ENCODE measurements around the gene OTP. TPM values are rescaled to one million over a fixed set of nuclear protein-coding genes. Genes with fewer than 3 reads are reported as not detected.
A peak's percentile ranks its signal among the peaks of the same experiment; 100 is the strongest.
"Not testable (repeated sequence)": the region's sequence is repeated elsewhere in the genome, so short reads cannot be mapped to it uniquely, and the experiment has no call there.

The OTP gene
- total and polyA plus RNA-seq, 2 donors from 2014 or later = not detected

DNA sequence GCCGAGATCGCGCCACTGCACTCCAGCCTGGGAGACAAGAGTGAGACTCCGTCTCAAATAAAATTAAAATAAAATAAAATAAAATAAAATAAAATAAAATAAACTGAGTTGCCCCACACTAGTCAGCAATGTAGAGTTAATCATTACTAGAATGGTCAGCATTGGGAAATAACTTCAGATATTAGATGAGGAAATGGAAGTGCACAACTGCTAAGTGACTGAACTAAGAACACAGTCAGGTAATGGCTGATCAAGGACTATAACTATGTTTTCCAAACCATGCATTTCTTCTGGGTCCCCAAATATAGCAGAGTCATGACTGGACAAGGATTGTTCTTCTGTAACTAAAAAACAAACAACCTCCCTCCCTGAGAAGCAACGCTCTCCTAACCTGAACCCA is 17.1 kb downstream of the OTP start:
- Histone ChIP-seq H3K27me3 (ENCODE audit: control insufficient read depth, insufficient read depth, low read length) (peaks cover 26% of the 10 kb centered on the region), H3K36me3 (ENCODE audit: control insufficient read depth in 2 of 3, insufficient read depth in 3 of 3, low read length in 3 of 3) (no peaks in the 10 kb centered on the region), H3K9ac (ENCODE audit: low read length in 3 of 3) (no peak overlapping the region), H3K9me3 (ENCODE audit: control insufficient read depth in 2 of 3, insufficient read depth in 1 of 3, low read length in 3 of 3) (no peaks in the 10 kb centered on the region), H3K4me1 (ENCODE audit: control insufficient read depth in 2 of 3, insufficient read depth in 2 of 3, low read depth in 1 of 3, low read length in 3 of 3) (no peaks in the 10 kb centered on the region), H3K27ac (ENCODE audit: low read depth in 2 of 2, low read length in 2 of 2) (no peak overlapping the region), H3K4me3 (ENCODE audit: low read length in 3 of 3) (no peak overlapping the region)
- no peak for FAIRE-seq
- no peak for DNase-seq
- no peak for TF ChIP-seq CTCF (IDR thresholded peaks at IDR 0.05; ENCODE audit: borderline replicate concordance, extremely low read depth, insufficient read depth)
- intact Hi-C loops (cut with DNase I) = no loop called here

DNA sequence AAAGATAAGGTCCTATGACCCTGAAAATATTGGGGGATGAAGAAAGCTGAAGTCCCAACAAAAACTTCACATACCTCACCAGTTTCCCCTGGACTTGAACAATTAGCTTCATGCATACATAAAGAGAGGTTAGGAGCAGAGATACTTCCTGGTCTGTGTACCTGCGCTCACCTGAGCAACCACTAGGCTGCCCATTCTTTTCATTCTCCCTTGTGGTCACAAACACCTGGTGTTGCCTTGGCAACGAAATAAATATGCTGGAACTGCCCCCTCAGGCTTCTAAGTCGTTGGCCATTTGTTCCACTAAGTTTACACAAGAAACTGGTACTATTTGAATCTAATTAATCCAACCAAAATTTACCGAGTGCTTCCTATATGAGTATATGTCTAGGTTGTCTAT is 18.1 kb downstream of the OTP start:
- intact Hi-C loops (cut with DNase I) = no loop called here
- no peak for FAIRE-seq

GRCh38 chr5:77616920-77617319 is 21.6 kb downstream of the OTP start:
- H3K27me3 ChIP-seq (ENCODE audit: control insufficient read depth, insufficient read depth, low read length) = peaks cover 4% of the 10 kb centered on the region
- no peak for FAIRE-seq
- H3K4me1 ChIP-seq (ENCODE audit: control insufficient read depth in 2 of 3, insufficient read depth in 2 of 3, low read depth in 1 of 3, low read length in 3 of 3) = no peaks in the 10 kb centered on the region
- H3K9ac ChIP-seq (ENCODE audit: low read length in 3 of 3) = no peak overlapping the region
- H3K36me3 ChIP-seq (ENCODE audit: control insufficient read depth in 2 of 3, insufficient read depth in 3 of 3, low read length in 3 of 3) = no peaks in the 10 kb centered on the region
- H3K9me3 ChIP-seq (ENCODE audit: control insufficient read depth in 2 of 3, insufficient read depth in 1 of 3, low read length in 3 of 3) = no peaks in the 10 kb centered on the region
- TF ChIP-seq CTCF (IDR thresholded peaks at IDR 0.05; ENCODE audit: borderline replicate concordance, extremely low read depth, insufficient read depth) = no peak
- no peak overlapping the region for H3K27ac ChIP-seq (ENCODE audit: low read depth in 2 of 2, low read length in 2 of 2)
- DNase-seq = no peak
- H3K4me3 ChIP-seq (ENCODE audit: low read length in 3 of 3) = no peak overlapping the region
- intact Hi-C loops (cut with DNase I) = no loop called here

More for the DNA sequence above, 18.1 kb downstream of the OTP start:
- H3K4me1 ChIP-seq (ENCODE audit: control insufficient read depth in 2 of 3, insufficient read depth in 2 of 3, low read depth in 1 of 3, low read length in 3 of 3) = no peaks in the 10 kb centered on the region
- H3K27me3 ChIP-seq (ENCODE audit: control insufficient read depth, insufficient read depth, low read length) = peaks cover 17% of the 10 kb centered on the region
- H3K27ac ChIP-seq (ENCODE audit: low read depth in 2 of 2, low read length in 2 of 2) = no peak overlapping the region
- no peaks in the 10 kb centered on the region for H3K9me3 ChIP-seq (ENCODE audit: control insufficient read depth in 2 of 3, insufficient read depth in 1 of 3, low read length in 3 of 3)
- H3K9ac ChIP-seq (ENCODE audit: low read length in 3 of 3) = no peak overlapping the region
- peak; percentile 6 for TF ChIP-seq CTCF (IDR thresholded peaks at IDR 0.05; ENCODE audit: borderline replicate concordance, extremely low read depth, insufficient read depth)
- peak in 4 of 5 donors; percentile 59 to 88 (median 78) for DNase-seq
- H3K4me3 ChIP-seq (ENCODE audit: low read length in 3 of 3) = no peak overlapping the region
- H3K36me3 ChIP-seq (ENCODE audit: control insufficient read depth in 2 of 3, insufficient read depth in 3 of 3, low read length in 3 of 3) = no peaks in the 10 kb centered on the region

- H3K27ac ChIP-seq (ENCODE audit: low read depth in 2 of 2, low read length in 2 of 2); H3K4me1 ChIP-seq (ENCODE audit: control insufficient read depth in 2 of 3, insufficient read depth in 2 of 3, low read depth in 1 of 3, low read length in 3 of 3); H3K4me3 ChIP-seq (ENCODE audit: low read length in 3 of 3); FAIRE-seq; DNase-seq; H3K27me3 ChIP-seq (ENCODE audit: control insufficient read depth, insufficient read depth, low read length); H3K9ac ChIP-seq (ENCODE audit: low read length in 3 of 3); H3K36me3 ChIP-seq (ENCODE audit: control insufficient read depth in 2 of 3, insufficient read depth in 3 of 3, low read length in 3 of 3); H3K9me3 ChIP-seq (ENCODE audit: control insufficient read depth in 2 of 3, insufficient read depth in 1 of 3, low read length in 3 of 3); intact Hi-C loops (cut with DNase I): not testable (repeated sequence)
These were observed 29.6 kb downstream of the OTP start for GRCh38 chr5:77608927-77609326.

All from kidney (tissue), 14 donors.